ENCODE measurements around the gene SLC25A21. TPM values are rescaled to one million over a fixed set of nuclear protein-coding genes. Genes with fewer than 3 reads are reported as not detected.
"Not testable (repeated sequence)": the region's sequence is repeated elsewhere in the genome, so short reads cannot be mapped to it uniquely, and the experiment has no call there.

Gene SLC25A21
- total and polyA plus RNA-seq, 8 donors = 0.37 to 0.92 (median 0.60) TPM

DNA sequence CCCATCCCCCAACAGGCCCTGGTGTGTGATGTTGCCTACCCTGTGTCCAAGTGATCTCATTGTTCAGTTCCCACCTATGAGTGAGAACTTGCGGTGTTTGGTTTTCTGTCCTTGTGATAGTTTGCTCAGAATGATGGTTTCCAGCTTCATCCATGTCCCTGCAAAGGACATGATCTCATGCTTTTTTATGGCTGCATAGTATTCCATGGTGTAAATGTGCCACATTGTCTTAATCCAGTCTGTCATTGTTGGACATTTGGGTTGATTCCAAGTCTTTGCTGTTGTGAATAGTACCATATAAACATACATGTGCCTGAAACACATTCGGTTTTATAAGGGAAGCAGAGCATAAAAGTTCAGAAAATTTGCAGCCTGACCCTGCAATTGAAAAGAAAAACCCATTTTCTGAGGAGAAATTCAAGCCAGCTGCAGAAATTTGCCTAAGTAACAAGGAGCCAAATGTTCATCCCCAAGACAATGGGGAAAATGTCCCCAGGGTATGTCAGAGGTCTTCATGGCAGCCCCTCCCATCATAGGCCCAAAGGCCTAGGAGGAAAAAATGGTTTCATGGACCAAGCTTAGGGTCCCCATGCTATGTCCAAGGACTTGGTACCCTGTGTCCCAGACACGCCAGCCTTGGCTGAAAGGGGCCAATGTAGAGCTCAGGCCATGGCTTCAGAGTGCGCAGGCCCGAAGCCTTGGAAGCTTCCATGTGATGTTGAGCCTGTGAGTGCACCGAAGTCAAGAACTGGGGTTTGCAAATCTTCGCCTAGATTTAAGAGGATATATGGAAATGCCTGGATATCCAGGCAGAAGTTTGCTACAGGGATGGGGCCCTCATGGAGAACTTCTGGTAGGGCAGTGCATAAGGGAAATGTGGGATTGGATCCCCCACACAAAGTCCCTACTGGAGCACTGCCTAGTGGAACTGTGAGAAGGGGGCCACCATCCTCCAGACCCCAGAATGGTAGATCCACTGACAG lies 33.5 kb upstream of the SLC25A21 start:
- FAIRE-seq; DNase-seq; intact Hi-C loops (cut with DNase I); H3K27me3 ChIP-seq; ATAC-seq; H3K4me3 ChIP-seq; H3K9me3 ChIP-seq; H3K27ac ChIP-seq; H3K4me1 ChIP-seq; H3K36me3 ChIP-seq: not testable (repeated sequence)
- WGBS, 2 donors = 98% methylated on average over 7 of the region's 7 CpGs

DNA sequence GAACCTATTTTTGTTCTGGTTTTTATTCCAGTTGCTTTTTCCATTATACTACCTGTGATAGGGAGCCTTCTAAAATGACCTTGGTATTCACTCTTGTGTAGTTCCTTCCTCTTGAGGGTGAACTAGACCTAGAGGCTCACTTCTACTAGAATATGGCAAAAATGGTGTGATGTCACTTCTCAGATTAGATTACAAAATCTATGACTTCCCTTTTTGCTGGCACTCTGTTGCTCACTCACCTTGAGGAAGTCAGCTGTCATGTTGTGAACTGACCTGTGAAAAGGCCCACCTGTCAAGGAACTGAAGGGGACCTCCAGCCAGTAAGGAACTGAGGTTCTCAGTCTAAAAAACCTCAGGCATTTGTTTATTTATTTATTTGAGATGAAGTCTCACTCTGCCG lies 31.0 kb upstream of the SLC25A21 start:
- Histone ChIP-seq H3K27ac (no peak overlapping the region), H3K36me3 (no peaks in the 10 kb centered on the region), H3K27me3 (no peaks in the 10 kb centered on the region), H3K4me1 (peaks cover 0 to 9% (median 7%) of the 10 kb centered on the region in 3 donors), H3K9me3 (no peaks in the 10 kb centered on the region), H3K4me3 (no peak overlapping the region)
- 62 to 63% methylated on average over 1 of the region's 1 CpG for WGBS, 2 donors
- TF ChIP-seq, protein P1, sequence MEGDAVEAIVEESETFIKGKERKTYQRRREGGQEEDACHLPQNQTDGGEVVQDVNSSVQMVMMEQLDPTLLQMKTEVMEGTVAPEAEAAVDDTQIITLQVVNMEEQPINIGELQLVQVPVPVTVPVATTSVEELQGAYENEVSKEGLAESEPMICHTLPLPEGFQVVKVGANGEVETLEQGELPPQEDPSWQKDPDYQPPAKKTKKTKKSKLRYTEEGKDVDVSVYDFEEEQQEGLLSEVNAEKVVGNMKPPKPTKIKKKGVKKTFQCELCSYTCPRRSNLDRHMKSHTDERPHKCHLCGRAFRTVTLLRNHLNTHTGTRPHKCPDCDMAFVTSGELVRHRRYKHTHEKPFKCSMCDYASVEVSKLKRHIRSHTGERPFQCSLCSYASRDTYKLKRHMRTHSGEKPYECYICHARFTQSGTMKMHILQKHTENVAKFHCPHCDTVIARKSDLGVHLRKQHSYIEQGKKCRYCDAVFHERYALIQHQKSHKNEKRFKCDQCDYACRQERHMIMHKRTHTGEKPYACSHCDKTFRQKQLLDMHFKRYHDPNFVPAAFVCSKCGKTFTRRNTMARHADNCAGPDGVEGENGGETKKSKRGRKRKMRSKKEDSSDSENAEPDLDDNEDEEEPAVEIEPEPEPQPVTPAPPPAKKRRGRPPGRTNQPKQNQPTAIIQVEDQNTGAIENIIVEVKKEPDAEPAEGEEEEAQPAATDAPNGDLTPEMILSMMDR (IDR thresholded peaks at IDR 0.05) = no peak
- ATAC-seq = peak in 3 of 4 donors; percentile 47 to 61 (median 58)
- intact Hi-C loops (cut with DNase I) = no loop called here
- no peak for FAIRE-seq
- DNase-seq = no peak

DNA sequence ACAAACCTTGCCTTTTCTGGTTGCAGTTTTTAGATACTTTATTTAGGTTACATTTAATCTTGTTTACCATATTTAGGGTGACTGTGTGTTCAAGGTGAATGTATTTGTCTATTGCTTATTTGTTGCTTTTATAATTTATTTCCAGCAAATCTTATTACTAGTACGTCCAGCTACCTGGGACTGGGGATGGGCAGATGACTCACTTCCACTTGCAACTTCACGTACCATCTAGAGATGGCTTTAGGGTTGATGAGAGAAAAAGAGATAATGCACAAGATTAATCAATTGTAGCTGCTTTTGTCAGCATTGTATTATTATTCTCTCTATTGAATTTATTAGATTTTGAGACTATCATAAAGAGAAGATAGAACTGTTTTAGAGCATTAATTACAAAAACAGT lies 30.4 kb upstream of the SLC25A21 start:
- FAIRE-seq = no peak
- 86 to 92% methylated on average over 2 of the region's 2 CpGs for WGBS, 2 donors

DNA sequence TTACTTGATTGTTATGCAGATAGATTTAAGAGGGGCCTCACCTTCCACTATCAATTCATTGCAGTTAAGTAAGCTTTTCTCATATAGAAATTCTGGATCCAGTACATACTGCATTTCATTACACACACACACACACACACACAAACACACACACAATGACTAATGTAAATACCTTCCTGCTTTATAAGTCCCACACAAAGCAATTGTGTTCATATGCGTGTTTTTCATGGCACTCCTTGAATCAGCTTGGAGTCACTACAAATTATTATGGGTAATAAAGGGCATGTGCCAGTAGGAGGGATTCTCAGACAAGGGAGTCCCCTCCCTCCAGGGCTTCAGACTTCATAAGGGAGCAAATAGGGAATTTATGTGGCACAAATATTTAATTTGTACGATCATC lies 29.9 kb upstream of the SLC25A21 start:
- H3K4me1 ChIP-seq = peaks cover 0 to 9% (median 7%) of the 10 kb centered on the region in 3 donors
- TF ChIP-seq, protein P1 (IDR thresholded peaks at IDR 0.05) = no peak
- H3K4me3 ChIP-seq = no peak overlapping the region
- no peaks in the 10 kb centered on the region for H3K9me3 ChIP-seq
- 86 to 94% methylated on average over 2 of the region's 2 CpGs for WGBS, 2 donors
- no peaks in the 10 kb centered on the region for H3K27me3 ChIP-seq
- ATAC-seq (no peak), FAIRE-seq (no peak), DNase-seq (no peak)
- intact Hi-C loops (cut with DNase I) = no loop called here
- H3K36me3 ChIP-seq = no peaks in the 10 kb centered on the region
- H3K27ac ChIP-seq = no peak overlapping the region

More for the DNA sequence above, 30.4 kb upstream of the SLC25A21 start:
- H3K4me3 ChIP-seq = no peak overlapping the region
- ATAC-seq (no peak), DNase-seq (no peak)
- TF ChIP-seq, protein P1 (IDR thresholded peaks at IDR 0.05) = no peak
- no peaks in the 10 kb centered on the region for H3K36me3 ChIP-seq
- no peak overlapping the region for H3K27ac ChIP-seq
- no peaks in the 10 kb centered on the region for H3K9me3 ChIP-seq
- H3K27me3 ChIP-seq = no peaks in the 10 kb centered on the region
- H3K4me1 ChIP-seq = peaks cover 0 to 9% (median 7%) of the 10 kb centered on the region in 3 donors
- intact Hi-C loops (cut with DNase I) = no loop called here

DNA sequence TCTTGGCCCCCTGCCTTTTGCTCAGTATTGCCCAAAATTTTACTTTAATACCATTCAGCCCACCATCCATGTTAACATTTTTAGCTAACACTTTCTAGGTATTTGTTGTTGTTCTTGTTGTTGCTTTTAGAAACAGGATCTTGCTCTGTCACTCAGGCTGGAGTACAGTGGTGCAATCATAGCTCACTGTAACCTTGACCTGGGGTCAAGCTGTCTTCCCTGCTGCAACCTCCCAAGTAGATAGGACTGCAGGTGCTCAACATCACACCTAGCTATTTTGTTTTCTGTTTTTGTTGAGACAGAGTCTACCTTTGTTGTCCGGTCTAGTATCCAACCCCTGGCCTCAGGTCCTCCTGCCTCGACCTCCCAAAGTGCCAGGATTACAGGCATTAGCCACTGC lies 29.3 kb upstream of the SLC25A21 start:
- Histone ChIP-seq H3K4me3 (no peak overlapping the region), H3K4me1 (peaks cover 0 to 13% (median 7%) of the 10 kb centered on the region in 3 donors), H3K36me3 (no peaks in the 10 kb centered on the region), H3K27ac (no peak overlapping the region), H3K9me3 (no peaks in the 10 kb centered on the region), H3K27me3 (no peaks in the 10 kb centered on the region)
- TF ChIP-seq, protein P1 (IDR thresholded peaks at IDR 0.05) = no peak
- no peak for DNase-seq
- intact Hi-C loops (cut with DNase I) = no loop called here
- WGBS, 2 donors = 78 to 96% methylated on average over 2 of the region's 2 CpGs
- no peak for FAIRE-seq
- no peak for ATAC-seq

All from pancreas (tissue), 10 donors.